M059J (cell line): ENCODE results near the gene A1BG. TPM values are rescaled to one million over a fixed set of nuclear protein-coding genes. Genes with fewer than 3 reads are reported as not detected.

ENCODE experiments used
- DNase-seq: peaks from one replicate; pipeline ENCODE4 v3.0.0-alpha.2; 2012; ENCODE audit warnings: low read depth
- total RNA-seq: library from RNA; depleted of rRNA; stranded (reverse); fragments of >200 nt; shearing (Covaris generic); gene quantifications from 2 replicates; pipeline ENCODE4 v1.2.3, GENCODE V29; 2014; rRNA removed

The A1BG gene
- total RNA-seq: 67.3 and 68.9 TPM in 2 replicates

- DNase-seq: no peak
Measured at GRCh38 chr19:58352760-58353671, at the start of gene A1BG. Gene A1BG, minus strand, starts transcription at chr19:58353492. Its CDS starts 55 bp downstream, at chr19:58353437.

- no peak for DNase-seq
Measured at GRCh38 chr19:58401840-58402421, 48.6 kb upstream of the A1BG start.

- peak; percentile 99 for DNase-seq
Measured at GRCh38 chr19:58400916-58401839, 47.9 kb upstream of the A1BG start.

GRCh38 chr19:58400316-58400915 lies 47.1 kb upstream of the A1BG start:
- DNase-seq: peak; percentile 16

- no peak for DNase-seq
Measured at GRCh38 chr19:58399903-58400302, 46.6 kb upstream of the A1BG start.

- no peak for DNase-seq
Measured at GRCh38 chr19:58398545-58398944, 45.3 kb upstream of the A1BG start.

- no peak for DNase-seq
Measured at GRCh38 chr19:58398087-58398486, 44.8 kb upstream of the A1BG start.

- no peak for DNase-seq
Measured at GRCh38 chr19:58397533-58398037, 44.3 kb upstream of the A1BG start.

GRCh38 chr19:58396691-58397532 lies 43.6 kb upstream of the A1BG start:
- DNase-seq: no peak

GRCh38 chr19:58395979-58396627 lies 42.8 kb upstream of the A1BG start:
- no peak for DNase-seq

GRCh38 chr19:58395220-58395978 lies 42.1 kb upstream of the A1BG start, which contains the start of gene RNF225:
Gene RNF225, plus strand, starts transcription at chr19:58395656. Its CDS starts 434 bp downstream, at chr19:58396090.
- peak; percentile 33 for DNase-seq

- DNase-seq: peak; percentile 24
Measured at GRCh38 chr19:58394821-58395219, 41.5 kb upstream of the A1BG start.

GRCh38 chr19:58393725-58394033 lies 40.4 kb upstream of the A1BG start:
- DNase-seq: no peak

GRCh38 chr19:58392945-58393724 lies 39.8 kb upstream of the A1BG start:
- DNase-seq: no peak

GRCh38 chr19:58388175-58388526 lies 34.9 kb upstream of the A1BG start:
- no peak for DNase-seq

GRCh38 chr19:58387338-58388174 lies 34.3 kb upstream of the A1BG start:
- DNase-seq: no peak

- DNase-seq: peak; percentile 99
Measured at GRCh38 chr19:58386576-58387337, 33.5 kb upstream of the A1BG start, which contains the start of gene RPS5. Gene RPS5, plus strand, starts transcription at chr19:58387269. Its CDS starts 869 bp downstream, at chr19:58388138.
